ENCODE measurements around the gene SEPTIN1. TPM values are rescaled to one million over a fixed set of nuclear protein-coding genes. Genes with fewer than 3 reads are reported as not detected.
A peak's percentile ranks its signal among the peaks of the same experiment; 100 is the strongest.

Gene SEPTIN1
- total RNA-seq, 2 donors from 2014 or later = 4.3 to 4.5 TPM

DNA sequence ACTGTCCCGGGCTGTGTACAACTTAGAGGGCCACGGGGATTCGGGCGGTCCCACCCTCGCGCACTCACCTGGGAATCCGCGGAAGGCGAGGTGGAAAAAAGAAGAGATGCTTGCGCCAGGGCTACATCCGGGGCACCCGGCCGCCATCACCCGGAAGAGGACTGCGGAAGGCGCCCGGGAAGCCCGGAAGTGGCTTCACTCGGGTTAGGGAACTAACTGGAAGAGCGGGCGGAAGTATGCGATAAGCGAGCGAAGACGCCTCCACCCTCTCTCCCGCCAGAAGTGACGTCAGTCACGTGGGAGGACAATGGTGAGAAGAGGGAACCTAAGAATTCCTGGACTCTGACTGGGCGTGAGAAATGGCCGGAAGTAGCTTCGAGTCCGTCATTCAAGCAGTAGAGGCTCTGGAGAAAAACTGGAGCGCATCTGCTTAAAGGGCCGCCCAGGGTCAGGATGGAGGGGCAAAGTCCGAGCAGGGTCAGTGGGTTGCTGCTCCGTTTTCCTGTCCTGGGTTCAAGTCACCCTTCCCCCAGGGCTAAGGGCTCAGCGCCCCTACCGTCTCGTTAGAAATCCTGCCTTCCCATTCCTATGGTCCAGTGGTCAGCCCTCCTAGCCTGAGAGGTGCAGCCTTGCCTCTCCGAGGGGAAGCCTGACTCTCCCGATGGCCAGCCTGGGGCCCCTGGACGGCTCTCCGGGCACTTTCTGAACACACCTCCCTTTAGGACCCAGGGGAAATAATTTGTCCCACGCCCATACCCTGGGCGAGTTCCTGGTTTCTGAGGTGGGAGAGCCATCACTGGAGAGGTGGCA lies 27.0 kb downstream of the SEPTIN1 start, which contains the start of gene CD2BP2:
Gene CD2BP2 (minus strand): TSS at position 165 of the 810 bp plus-strand sequence. CDS start 627 bp downstream, outside the sequence.
- peak; percentile 98 for DNase-seq
- Histone ChIP-seq H3K9me3 (no peaks in the 10 kb centered on the region), H3K9ac (ENCODE audit: low read depth in 2 of 2, low read length in 2 of 2) (peak within 1 kb of the TSS; percentile 97), H3K36me3 (peaks cover 8% of the 10 kb centered on the region), H3K27ac (peak within 1 kb of the TSS; percentile 94), H3K4me3 (peak within 1 kb of the TSS; percentile 80), H3K27me3 (no peaks in the 10 kb centered on the region), H3K4me1 (peaks cover 7% of the 10 kb centered on the region)
- TF ChIP-seq, protein P1, sequence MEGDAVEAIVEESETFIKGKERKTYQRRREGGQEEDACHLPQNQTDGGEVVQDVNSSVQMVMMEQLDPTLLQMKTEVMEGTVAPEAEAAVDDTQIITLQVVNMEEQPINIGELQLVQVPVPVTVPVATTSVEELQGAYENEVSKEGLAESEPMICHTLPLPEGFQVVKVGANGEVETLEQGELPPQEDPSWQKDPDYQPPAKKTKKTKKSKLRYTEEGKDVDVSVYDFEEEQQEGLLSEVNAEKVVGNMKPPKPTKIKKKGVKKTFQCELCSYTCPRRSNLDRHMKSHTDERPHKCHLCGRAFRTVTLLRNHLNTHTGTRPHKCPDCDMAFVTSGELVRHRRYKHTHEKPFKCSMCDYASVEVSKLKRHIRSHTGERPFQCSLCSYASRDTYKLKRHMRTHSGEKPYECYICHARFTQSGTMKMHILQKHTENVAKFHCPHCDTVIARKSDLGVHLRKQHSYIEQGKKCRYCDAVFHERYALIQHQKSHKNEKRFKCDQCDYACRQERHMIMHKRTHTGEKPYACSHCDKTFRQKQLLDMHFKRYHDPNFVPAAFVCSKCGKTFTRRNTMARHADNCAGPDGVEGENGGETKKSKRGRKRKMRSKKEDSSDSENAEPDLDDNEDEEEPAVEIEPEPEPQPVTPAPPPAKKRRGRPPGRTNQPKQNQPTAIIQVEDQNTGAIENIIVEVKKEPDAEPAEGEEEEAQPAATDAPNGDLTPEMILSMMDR (IDR thresholded peaks at IDR 0.05) = no peak
- intact Hi-C loops (cut with DNase I) = loop anchor here (10.0 kb wide), 1 partner anchor 261 kb away; the partner anchor contains the start of genes TBX6 and YPEL3

DNA sequence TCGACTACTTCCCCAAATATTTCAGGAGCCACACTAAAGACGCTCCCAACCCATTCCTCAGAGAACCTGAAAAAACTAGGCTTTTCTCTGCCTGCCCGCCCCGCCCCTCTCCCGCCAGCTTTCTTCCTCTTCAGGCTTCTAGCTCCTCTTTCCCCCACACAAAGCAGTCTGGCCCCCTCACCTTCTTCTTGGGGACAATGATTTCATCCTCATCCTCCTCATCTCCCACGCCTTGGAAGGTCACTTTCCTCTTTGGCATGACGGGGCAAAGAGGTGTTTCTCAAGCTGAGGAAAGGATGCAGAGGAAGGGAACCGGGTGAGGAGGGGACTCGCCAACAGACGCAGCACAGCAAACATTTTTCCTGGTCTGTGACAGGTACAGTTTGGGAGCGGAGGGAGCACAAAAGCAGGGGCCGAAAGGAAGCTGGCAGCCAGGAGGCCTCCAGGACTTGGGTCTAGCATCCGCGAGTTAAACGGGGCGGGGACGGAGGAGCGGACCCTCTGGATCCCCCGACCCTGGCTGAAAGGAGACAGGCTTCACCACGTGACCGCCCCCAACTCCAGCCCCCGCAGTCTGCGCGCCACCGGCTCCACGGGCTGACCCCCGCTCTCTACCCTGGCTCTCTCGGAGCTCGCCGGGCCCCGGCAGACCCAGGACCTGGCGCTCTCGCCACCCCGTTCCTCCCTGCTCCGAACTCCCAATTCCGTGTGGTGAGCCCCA lies 27.8 kb downstream of the SEPTIN1 start:
- TF ChIP-seq, protein P1 (IDR thresholded peaks at IDR 0.05) = no peak
- Histone ChIP-seq H3K9ac (ENCODE audit: low read depth in 2 of 2, low read length in 2 of 2) (peak overlapping the region; percentile 90 to 97), H3K27ac (peak overlapping the region; percentile 94), H3K9me3 (no peaks in the 10 kb centered on the region), H3K4me1 (peaks cover 7% of the 10 kb centered on the region), H3K4me3 (peak overlapping the region; percentile 80), H3K27me3 (no peaks in the 10 kb centered on the region), H3K36me3 (peaks cover 8% of the 10 kb centered on the region)
- intact Hi-C loops (cut with DNase I) = loop anchor here (10.0 kb wide), 1 partner anchor 260 kb away; the partner anchor contains the start of genes TBX6 and YPEL3
- peak; percentile 55 for DNase-seq

DNA sequence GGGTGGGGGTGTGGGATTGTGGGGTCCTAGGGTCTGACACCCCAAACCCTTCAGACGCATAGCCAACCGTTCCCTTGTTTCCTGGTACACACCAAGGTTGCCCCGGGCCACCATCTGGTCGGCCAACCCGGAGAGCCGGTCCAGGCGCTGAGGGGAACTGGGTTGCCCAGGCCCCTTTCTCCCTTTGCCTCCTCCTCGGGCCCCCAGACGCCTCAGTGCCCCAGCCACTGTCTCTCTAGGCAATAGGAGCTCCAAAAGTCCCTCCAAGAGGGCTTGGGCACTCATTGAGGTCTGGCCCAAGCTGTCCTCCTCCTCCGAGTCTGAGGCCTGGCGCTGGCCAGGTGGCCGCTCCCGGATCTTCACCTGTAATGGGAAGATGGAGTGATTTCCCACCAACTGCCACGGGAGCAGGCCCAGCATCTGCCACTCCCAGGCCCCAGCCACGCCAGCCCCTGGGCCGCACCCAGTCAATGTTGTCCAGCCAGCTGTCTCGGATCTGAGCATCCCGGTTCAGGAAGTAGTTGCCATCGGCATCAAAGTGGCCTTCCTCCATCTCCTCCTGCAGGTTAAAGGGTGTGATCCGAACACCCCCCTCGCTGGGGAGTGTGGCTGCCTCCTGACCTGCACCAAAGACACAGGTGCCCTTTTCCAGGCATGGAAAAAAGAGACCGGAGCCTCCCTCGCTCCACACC lies 28.8 kb downstream of the SEPTIN1 start:
- H3K9ac ChIP-seq (ENCODE audit: low read depth in 2 of 2, low read length in 2 of 2) = peak overlapping the region in 1 of 2 donors; percentile 97
- no peak overlapping the region for H3K27ac ChIP-seq
- no peaks in the 10 kb centered on the region for H3K27me3 ChIP-seq
- peaks cover 8% of the 10 kb centered on the region for H3K36me3 ChIP-seq
- H3K4me1 ChIP-seq = peaks cover 7% of the 10 kb centered on the region
- intact Hi-C loops (cut with DNase I) = loop anchor here (10.0 kb wide), 1 partner anchor 259 kb away; the partner anchor contains the start of genes TBX6 and YPEL3
- no peak for DNase-seq
- peak overlapping the region; percentile 80 for H3K4me3 ChIP-seq
- H3K9me3 ChIP-seq = no peaks in the 10 kb centered on the region
- TF ChIP-seq, protein P1 (IDR thresholded peaks at IDR 0.05) = no peak

- no peak overlapping the region for H3K9ac ChIP-seq (ENCODE audit: low read depth in 2 of 2, low read length in 2 of 2)
- no peaks in the 10 kb centered on the region for H3K9me3 ChIP-seq
- H3K36me3 ChIP-seq = peaks cover 8% of the 10 kb centered on the region
- no peaks in the 10 kb centered on the region for H3K27me3 ChIP-seq
- intact Hi-C loops (cut with DNase I) = loop anchor here (10.0 kb wide), 1 partner anchor 258 kb away; the partner anchor contains the start of genes TBX6 and YPEL3
- peaks cover 7% of the 10 kb centered on the region for H3K4me1 ChIP-seq
- TF ChIP-seq, protein P1 (IDR thresholded peaks at IDR 0.05) = no peak
- H3K4me3 ChIP-seq = no peak overlapping the region
- no peak overlapping the region for H3K27ac ChIP-seq
- no peak for DNase-seq
Measured at GRCh38 chr16:30352488-30353401, 29.6 kb downstream of the SEPTIN1 start.
